ENCODE measurements around the gene APOL1. TPM values are rescaled to one million over a fixed set of nuclear protein-coding genes. Genes with fewer than 3 reads are reported as not detected.
A peak's percentile ranks its signal among the peaks of the same experiment; 100 is the strongest.
"Not testable (repeated sequence)": the region's sequence is repeated elsewhere in the genome, so short reads cannot be mapped to it uniquely, and the experiment has no call there.

APOL1 gene
- total RNA-seq, 1 experiment from 2014 or later: 33.0 TPM

- no peaks in the 10 kb centered on the region for H3K79me2 ChIP-seq (ENCODE audit: low read depth)
- BruUV-seq (replicated peaks): no TSS peak
- ChIA-PET POLR2A (ENCODE audit: unreplicated experiment) (no interaction called here), CTCF (no interaction called here)
- no peak overlapping the region for H3K4me3 ChIP-seq
- no peak overlapping the region for H3K4me2 ChIP-seq
- DNase-seq: no peak
- intact Hi-C loops (cut with micrococcal nuclease; ENCODE audit: unreplicated experiment): no loop called here
- H2AFZ ChIP-seq: no peak overlapping the region
- H3K36me3 ChIP-seq (ENCODE audit: low read depth): no peaks in the 10 kb centered on the region
- no peaks in the 10 kb centered on the region for H4K20me1 ChIP-seq (ENCODE audit: insufficient read depth)
- H3F3A ChIP-seq (ENCODE audit: insufficient read depth, low read depth): no peaks in the 10 kb centered on the region
- no peak overlapping the region for H3K27ac ChIP-seq
- no peak for TF ChIP-seq EZH2 (IDR thresholded peaks at IDR 0.05; ENCODE audit: low read depth)
- peaks cover 18% of the 10 kb centered on the region for H3K9me3 ChIP-seq (ENCODE audit: insufficient read depth, low read depth)
- peaks cover 5% of the 10 kb centered on the region; the same call in 1 of the 2 replicates for H3K27me3 ChIP-seq (ENCODE audit: insufficient read depth, low read depth)
- no peaks in the 10 kb centered on the region for H3K9me2 ChIP-seq (ENCODE audit: insufficient read depth)
- peaks cover 7% of the 10 kb centered on the region for H3K4me1 ChIP-seq (replicated peaks; ENCODE audit: insufficient read depth)
Measured at GRCh38 chr22:36208914-36209313, 44.0 kb upstream of the APOL1 start.

DNA sequence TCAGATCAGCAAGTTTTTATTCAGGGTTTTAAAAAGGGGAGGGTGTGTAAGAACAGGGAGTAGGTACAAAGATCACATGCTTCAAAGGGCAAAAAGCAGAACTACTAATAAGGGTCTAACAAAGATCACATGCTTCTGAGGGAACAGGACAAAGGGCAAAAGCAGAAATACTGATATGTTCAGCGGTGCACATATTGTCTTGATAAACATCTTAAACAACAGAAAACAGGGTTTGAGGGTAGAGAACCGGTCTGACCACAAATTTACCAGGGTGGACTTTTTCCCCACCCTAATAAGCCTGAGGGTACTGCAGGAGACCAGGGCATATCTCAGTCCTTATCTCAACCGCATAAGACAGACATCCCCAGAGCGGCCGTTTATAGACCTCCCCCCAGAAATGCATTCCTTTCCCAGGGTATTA, 43.4 kb upstream of the APOL1 start:
- H4K20me1 ChIP-seq (ENCODE audit: insufficient read depth); POLR2A ChIA-PET (ENCODE audit: unreplicated experiment); H3F3A ChIP-seq (ENCODE audit: insufficient read depth, low read depth); H3K36me3 ChIP-seq (ENCODE audit: low read depth); H2AFZ ChIP-seq; CTCF ChIA-PET; H3K79me2 ChIP-seq (ENCODE audit: low read depth); intact Hi-C loops (cut with micrococcal nuclease; ENCODE audit: unreplicated experiment); H3K4me3 ChIP-seq; H3K9me2 ChIP-seq (ENCODE audit: insufficient read depth); H3K4me1 ChIP-seq (replicated peaks; ENCODE audit: insufficient read depth); H3K27ac ChIP-seq; BruUV-seq (replicated peaks); H3K4me2 ChIP-seq; H3K27me3 ChIP-seq (ENCODE audit: insufficient read depth, low read depth): not testable (repeated sequence)
- H3K9me3 ChIP-seq (ENCODE audit: insufficient read depth, low read depth): peaks cover 18% of the 10 kb centered on the region
- DNase-seq: peak in 1 of 2 experiments; percentile 38

- ChIA-PET CTCF (no interaction called here), POLR2A (ENCODE audit: unreplicated experiment) (no interaction called here)
- H3K79me2 ChIP-seq (ENCODE audit: low read depth): no peaks in the 10 kb centered on the region
Measured at GRCh38 chr22:36210224-36210623, 42.7 kb upstream of the APOL1 start.

GRCh38 chr22:36211237-36211861, 41.6 kb upstream of the APOL1 start:
- no peak overlapping the region for H3K4me3 ChIP-seq
- ChIA-PET POLR2A (ENCODE audit: unreplicated experiment) (no interaction called here), CTCF (no interaction called here)
- no peaks in the 10 kb centered on the region for H3K4me1 ChIP-seq (replicated peaks; ENCODE audit: insufficient read depth)
- intact Hi-C loops (cut with micrococcal nuclease; ENCODE audit: unreplicated experiment): no loop called here
- no peak overlapping the region for H2AFZ ChIP-seq
- BruUV-seq (replicated peaks): no TSS peak
- no peaks in the 10 kb centered on the region for H3K9me2 ChIP-seq (ENCODE audit: insufficient read depth)
- no peak for DNase-seq
- H3K9me3 ChIP-seq (ENCODE audit: insufficient read depth, low read depth): peaks cover 18% of the 10 kb centered on the region
- no peak overlapping the region for H3K4me2 ChIP-seq
- TF ChIP-seq EZH2 (IDR thresholded peaks at IDR 0.05; ENCODE audit: low read depth) (no peak), CTCF (conservative IDR thresholded peaks at IDR 0.05) (no peak)
- no peaks in the 10 kb centered on the region for H3K36me3 ChIP-seq (ENCODE audit: low read depth)
- H3K27ac ChIP-seq: no peak overlapping the region
- no peaks in the 10 kb centered on the region for H3F3A ChIP-seq (ENCODE audit: insufficient read depth, low read depth)
- H3K27me3 ChIP-seq (ENCODE audit: insufficient read depth, low read depth): peaks cover 10% of the 10 kb centered on the region
- H4K20me1 ChIP-seq (ENCODE audit: insufficient read depth): no peaks in the 10 kb centered on the region
- H3K79me2 ChIP-seq (ENCODE audit: low read depth): no peaks in the 10 kb centered on the region

More at GRCh38 chr22:36210224-36210623, 42.7 kb upstream of the APOL1 start:
- no peak for TF ChIP-seq CTCF (conservative IDR thresholded peaks at IDR 0.05)
- TF ChIP-seq EZH2 (IDR thresholded peaks at IDR 0.05; ENCODE audit: low read depth): no peak
- Histone ChIP-seq H3K9me2 (ENCODE audit: insufficient read depth) (no peaks in the 10 kb centered on the region), H3K36me3 (ENCODE audit: low read depth) (no peaks in the 10 kb centered on the region), H2AFZ (no peak overlapping the region), H3K27me3 (ENCODE audit: insufficient read depth, low read depth) (peaks cover 5% of the 10 kb centered on the region; the same call in 1 of the 2 replicates), H3K4me2 (no peak overlapping the region), H4K20me1 (ENCODE audit: insufficient read depth) (no peaks in the 10 kb centered on the region), H3F3A (ENCODE audit: insufficient read depth, low read depth) (no peaks in the 10 kb centered on the region), H3K4me1 (replicated peaks; ENCODE audit: insufficient read depth) (no peaks in the 10 kb centered on the region), H3K9me3 (ENCODE audit: insufficient read depth, low read depth) (peaks cover 18% of the 10 kb centered on the region), H3K27ac (no peak overlapping the region), H3K4me3 (no peak overlapping the region)
- intact Hi-C loops (cut with micrococcal nuclease; ENCODE audit: unreplicated experiment): no loop called here
- DNase-seq: no peak
- BruUV-seq (replicated peaks): no TSS peak

Data from PC-9 (cell line).